Measurements from ENCODE around the gene SPNS3.

Gene SPNS3

DNA sequence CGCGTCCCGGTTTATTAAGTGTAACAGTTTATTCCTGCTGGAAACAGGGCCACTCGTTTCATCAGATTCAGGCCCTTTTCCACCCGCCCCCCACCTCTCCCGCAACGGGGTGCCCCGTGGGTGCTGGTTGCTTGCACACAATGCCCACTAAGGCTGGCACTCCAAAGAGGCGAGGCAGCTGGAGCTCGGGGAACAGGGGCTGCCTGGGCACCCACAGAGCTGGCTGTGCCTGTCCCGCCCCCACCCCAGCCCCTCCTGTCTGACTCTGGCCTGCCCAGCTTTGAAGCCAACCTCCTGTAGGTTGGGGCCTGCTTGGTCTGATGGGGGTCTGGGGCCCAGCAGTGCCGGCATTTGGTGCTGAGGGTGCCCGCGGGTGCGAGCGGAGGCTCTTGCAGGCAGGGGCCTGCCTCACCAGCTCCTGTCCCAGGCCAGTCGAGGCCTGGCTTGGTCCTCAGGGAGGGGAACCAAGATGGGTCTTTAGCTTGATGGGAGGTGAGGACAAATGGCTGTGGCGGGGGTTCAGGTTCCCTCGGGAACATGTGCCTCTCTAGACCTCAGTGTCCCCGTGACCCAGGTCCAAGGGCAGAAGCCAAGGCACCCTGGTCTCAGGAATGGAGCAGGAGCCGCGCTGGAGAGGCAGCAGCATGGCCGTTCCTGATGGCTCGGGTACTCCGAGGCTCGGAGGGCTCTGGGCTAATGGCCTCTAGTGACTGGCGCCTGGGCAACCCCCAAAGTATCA is 101.4 kb downstream of the SPNS3 start:
- Histone ChIP-seq H3K27ac (peak overlapping the region in 10 of 21 experiments; percentile 3 to 65 (median 28)), H3K4me3 (no peak overlapping the region)

DNA sequence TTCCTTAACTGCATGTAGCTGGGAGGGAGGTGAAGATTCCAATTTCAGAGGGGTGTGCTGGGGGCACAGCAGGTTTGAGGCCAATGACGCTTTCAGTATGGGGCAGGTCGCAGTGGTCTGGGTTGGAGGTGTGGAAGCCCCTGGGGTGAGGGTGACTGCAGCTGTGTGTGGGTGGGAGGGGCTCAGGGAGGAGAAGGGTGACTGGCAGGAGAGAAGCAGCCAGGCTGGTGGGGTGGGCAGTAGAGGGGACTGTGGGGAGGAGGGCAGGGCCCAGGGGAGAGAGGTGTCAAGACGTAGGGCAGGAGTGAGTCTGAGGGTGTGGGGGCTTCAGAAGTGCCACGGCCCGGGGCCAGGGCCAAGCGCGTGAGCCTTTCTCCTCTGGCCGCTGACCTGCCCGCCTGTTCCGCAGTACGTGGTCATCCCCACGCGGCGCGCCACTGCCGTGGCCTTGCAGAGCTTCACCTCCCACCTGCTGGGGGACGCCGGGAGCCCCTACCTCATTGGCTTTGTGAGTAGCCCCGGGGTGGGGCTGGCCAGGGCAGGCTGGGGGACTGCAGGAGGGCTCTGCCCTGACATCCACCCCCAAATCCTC is 102.0 kb downstream of the SPNS3 start:
- no peak overlapping the region for H3K4me3 ChIP-seq
- H3K27ac ChIP-seq = peak overlapping the region in 12 of 21 experiments; percentile 3 to 75 (median 54)

DNA sequence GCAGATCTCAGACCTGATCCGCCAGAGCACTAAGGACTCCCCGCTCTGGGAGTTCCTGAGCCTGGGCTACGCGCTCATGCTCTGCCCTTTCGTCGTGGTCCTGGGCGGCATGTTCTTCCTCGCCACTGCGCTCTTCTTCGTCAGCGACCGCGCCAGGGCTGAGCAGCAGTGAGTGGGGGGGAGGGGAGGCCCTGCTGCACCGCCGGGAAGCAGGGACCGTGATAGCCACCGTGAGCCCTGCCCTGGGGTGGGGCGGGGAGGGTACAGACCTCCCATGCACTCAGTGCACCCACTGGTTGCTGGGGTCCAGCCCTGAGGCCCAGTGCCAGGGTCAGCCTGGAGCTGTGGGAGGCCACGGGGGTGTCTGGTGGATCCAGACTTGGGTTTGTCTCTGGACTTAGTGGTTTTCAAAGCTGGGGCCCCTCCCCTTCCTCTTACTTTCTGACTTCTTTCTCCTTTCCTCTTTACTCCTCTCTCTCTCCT is 102.6 kb downstream of the SPNS3 start:
- Histone ChIP-seq H3K27ac (peak overlapping the region in 20 of 21 experiments; percentile 3 to 75 (median 38)), H3K4me3 (no peak overlapping the region)

DNA sequence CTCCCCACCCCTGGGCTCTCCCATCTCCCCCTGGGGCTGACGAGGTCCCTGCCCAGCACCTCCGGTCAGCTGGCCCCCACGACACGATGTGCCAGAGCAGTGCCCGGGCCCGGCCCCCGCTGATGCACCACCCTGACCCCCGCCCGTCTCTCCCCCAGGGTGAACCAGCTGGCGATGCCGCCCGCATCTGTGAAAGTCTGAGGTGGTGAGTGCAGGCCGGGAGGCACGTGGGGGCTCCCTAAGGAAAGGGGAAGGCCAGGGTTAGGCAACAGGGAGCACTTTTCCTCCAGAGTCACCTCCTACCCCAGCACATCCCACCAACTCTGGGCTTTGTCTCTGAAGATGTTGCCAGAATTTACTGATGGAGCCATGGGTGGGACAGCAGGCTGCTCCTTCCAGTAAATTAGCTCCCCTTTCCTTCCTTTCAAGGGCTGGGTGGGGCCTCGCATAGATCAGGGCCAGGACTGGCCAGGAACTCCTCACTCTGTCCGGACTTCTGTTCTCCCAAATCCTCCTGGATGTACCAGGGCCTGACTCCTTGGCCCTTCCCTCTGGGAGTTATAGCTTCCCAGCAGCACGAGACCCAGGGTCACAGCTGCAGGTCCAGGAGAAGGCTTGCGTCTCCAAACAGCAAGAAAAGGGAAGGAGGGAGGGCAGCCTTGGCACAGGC is 103.1 kb downstream of the SPNS3 start:
- Histone ChIP-seq H3K4me3 (no peak overlapping the region), H3K27ac (peak overlapping the region in 20 of 21 experiments; percentile 11 to 75 (median 53))

All from skin epidermis (tissue), 12 donors.